Measurements from ENCODE around the gene CCNY.

GRCh38 chr10:35569111-35569707 lies 232.9 kb downstream of the CCNY start:
- no peak for TF ChIP-seq CTCF (IDR thresholded peaks at IDR 0.05; ENCODE audit: low read depth, low read length)
- no peak for TF ChIP-seq EZH2phosphoT487 (IDR thresholded peaks at IDR 0.05; ENCODE audit: low read depth)

All from OCI-LY3 (cell line).